Progenitor cell of endocrine pancreas (in vitro differentiated cells): ENCODE measurements around the gene TMEM231. TPM values are rescaled to one million over a fixed set of nuclear protein-coding genes. Genes with fewer than 3 reads are reported as not detected.

Source experiments
- DNase-seq: peaks from one replicate; pipeline ENCODE4 v3.0.0; 2021; ENCODE audit warnings: low spot score; ENCODE audit not compliant: unreplicated experiment
- H3K27ac Mint-ChIP-seq: 2 replicates; pipeline ENCODE4 v1.8.0; 2021; ENCODE audit warnings: mild to moderate bottlenecking, moderate library complexity, mixed read lengths
- H3K27me3 Mint-ChIP-seq: 2 replicates; pipeline ENCODE4 v1.8.0; 2021; ENCODE audit warnings: mixed read lengths
- H3K36me3 Mint-ChIP-seq: 2 replicates; pipeline ENCODE4 v1.8.0; 2022; ENCODE audit warnings: mixed read lengths; ENCODE audit not compliant: insufficient read depth
- H3K4me1 Mint-ChIP-seq: 2 replicates; pipeline ENCODE4 v1.8.0; 2021; ENCODE audit warnings: low read depth, mixed read lengths
- H3K4me3 Mint-ChIP-seq: 2 replicates; pipeline ENCODE4 v1.8.0; 2021; ENCODE audit warnings: low read depth, mild to moderate bottlenecking, moderate library complexity, mixed read lengths
- H3K9me3 Mint-ChIP-seq: 2 replicates; pipeline ENCODE4 v1.8.0; 2021; ENCODE audit warnings: low read depth, mixed read lengths
- total RNA-seq: library from RNA; stranded (reverse); gene quantifications from 2 replicates; pipeline ENCODE4 v1.2.1, GENCODE V29; 2021
- TF ChIP-seq, protein P1 (sequence below): fragments of 200-600 bp; sonication (generic); IDR thresholded peaks from one replicate; pipeline ENCODE4 v1.5.0; 2021; ENCODE audit warnings: antibody characterized with exemption, mild to moderate bottlenecking; ENCODE audit not compliant: unreplicated experiment

TMEM231 gene
- total RNA-seq, 1 donor from 2014 or later: 10.8 TPM

DNA sequence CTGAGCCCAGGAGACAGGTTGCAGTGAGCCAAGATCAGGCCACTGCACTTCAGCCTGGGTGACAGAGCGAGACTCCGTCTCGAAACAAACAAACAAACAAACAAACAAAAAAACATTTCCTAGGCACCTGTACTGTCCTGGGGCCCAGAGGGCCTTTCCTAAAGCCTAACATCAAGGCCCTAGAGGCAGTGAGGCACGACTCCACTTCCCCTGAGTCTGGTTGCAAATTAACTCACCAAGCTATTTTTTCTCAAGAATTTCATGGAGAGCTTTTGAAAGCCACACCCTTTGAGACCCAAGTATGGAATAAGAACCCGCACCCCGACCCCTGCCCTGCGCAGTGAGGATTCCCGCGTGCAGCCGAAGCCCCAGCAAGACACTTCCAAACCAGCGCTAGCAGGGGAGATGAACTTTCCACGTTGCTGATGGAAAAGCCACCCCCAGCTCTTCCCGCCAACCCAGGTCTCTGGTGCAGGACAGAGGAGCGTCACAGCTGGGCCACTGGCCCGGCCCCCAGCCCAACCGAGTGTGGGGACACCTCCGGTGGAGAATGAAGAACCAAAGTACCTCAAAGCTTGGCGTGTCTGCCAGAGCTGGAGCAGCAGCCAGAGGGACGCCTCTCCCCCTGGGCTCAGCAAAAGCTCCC is 21.4 kb downstream of the TMEM231 start:
- TF ChIP-seq, protein P1, sequence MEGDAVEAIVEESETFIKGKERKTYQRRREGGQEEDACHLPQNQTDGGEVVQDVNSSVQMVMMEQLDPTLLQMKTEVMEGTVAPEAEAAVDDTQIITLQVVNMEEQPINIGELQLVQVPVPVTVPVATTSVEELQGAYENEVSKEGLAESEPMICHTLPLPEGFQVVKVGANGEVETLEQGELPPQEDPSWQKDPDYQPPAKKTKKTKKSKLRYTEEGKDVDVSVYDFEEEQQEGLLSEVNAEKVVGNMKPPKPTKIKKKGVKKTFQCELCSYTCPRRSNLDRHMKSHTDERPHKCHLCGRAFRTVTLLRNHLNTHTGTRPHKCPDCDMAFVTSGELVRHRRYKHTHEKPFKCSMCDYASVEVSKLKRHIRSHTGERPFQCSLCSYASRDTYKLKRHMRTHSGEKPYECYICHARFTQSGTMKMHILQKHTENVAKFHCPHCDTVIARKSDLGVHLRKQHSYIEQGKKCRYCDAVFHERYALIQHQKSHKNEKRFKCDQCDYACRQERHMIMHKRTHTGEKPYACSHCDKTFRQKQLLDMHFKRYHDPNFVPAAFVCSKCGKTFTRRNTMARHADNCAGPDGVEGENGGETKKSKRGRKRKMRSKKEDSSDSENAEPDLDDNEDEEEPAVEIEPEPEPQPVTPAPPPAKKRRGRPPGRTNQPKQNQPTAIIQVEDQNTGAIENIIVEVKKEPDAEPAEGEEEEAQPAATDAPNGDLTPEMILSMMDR: no peak
- H3K27me3 Mint-ChIP-seq: peaks cover 2% of the 10 kb centered on the region
- H3K9me3 Mint-ChIP-seq: no peaks in the 10 kb centered on the region
- H3K36me3 Mint-ChIP-seq: no peaks in the 10 kb centered on the region
- DNase-seq: no peak
- no peak overlapping the region for H3K27ac Mint-ChIP-seq
- no peak overlapping the region for H3K4me3 Mint-ChIP-seq
- H3K4me1 Mint-ChIP-seq: no peaks in the 10 kb centered on the region

DNA sequence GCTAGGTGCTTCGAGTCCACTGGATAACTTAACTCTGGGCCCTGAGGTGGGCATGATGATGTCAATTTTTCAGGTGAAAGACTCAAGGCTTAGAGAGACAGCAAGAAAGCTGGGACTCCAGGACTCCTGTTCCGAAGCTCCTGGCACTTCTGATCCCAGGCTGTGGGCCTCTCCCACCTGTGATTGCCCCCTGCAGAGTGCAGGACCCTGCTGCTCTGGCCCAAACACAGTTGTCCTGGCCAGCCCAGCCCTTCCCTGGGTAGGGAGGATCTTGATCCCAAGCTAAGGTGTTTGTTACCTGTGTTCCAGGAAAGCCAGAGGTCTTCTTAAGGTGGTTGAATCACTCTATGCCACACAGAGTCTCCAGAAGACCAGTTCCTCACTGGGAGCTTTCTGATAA is 23.3 kb downstream of the TMEM231 start:
- Mint-ChIP-seq H3K27ac (no peak overlapping the region), H3K4me3 (no peak overlapping the region)

DNA sequence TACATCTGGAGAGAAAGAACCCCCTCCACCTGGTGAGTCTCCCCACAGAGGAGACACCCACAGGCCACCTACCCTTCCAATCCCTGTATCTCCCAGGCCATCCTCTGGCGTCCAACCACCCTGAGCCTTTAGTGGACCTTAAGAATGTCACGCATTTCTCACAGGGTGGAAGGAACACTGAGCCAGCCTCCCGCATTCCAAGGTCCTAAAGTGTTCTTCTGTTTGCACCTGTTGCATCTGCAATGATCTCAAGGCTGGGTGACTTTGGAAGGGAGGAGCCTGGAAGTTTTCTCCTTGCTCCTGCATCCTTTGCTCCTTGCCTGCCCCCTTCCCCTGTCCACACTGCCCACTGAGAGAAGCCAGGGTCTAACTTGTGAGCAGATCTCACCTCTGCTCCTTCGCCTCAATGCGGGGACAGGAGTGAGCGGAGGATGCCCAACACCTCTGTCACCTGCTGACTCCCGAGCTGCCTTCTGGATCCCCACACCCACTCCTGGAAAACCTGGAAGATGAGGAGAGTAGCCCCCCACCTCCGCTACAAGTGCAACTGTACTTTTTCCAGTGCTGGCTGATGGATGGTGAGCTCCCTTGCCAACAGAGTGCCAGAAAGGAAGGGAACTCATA is 23.8 kb downstream of the TMEM231 start:
- Mint-ChIP-seq H3K4me3 (no peak overlapping the region), H3K4me1 (peaks cover 2% of the 10 kb centered on the region), H3K9me3 (no peaks in the 10 kb centered on the region), H3K27me3 (peaks cover 2% of the 10 kb centered on the region), H3K36me3 (peaks cover 1% of the 10 kb centered on the region), H3K27ac (no peak overlapping the region)
- DNase-seq: no peak
- TF ChIP-seq, protein P1: no peak

More for the DNA sequence above, 23.3 kb downstream of the TMEM231 start:
- DNase-seq: no peak
- Mint-ChIP-seq H3K27me3 (peaks cover 2% of the 10 kb centered on the region), H3K4me1 (peaks cover 2% of the 10 kb centered on the region), H3K9me3 (no peaks in the 10 kb centered on the region), H3K36me3 (peaks cover 1% of the 10 kb centered on the region)
- TF ChIP-seq, protein P1: no peak

DNA sequence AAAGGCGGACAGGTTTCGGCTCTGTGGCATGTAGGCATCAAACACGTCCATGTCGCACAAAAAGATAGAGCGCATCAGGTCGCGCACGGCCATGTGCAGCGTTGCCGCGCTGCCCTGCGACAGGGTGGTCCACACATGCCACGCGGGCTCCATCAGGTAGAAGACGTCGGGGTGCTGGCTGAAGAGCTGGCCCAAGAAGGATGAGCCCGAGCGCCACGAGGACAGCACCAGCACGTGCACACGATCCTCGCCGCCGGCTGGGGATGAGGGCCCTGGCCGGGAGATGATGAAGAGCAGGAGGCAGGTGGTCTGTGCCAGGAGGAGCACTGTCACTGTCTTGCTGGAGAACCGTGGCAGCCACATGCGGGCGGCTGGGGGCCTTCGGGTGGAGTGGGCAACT is 26.1 kb downstream of the TMEM231 start:
- Mint-ChIP-seq H3K27me3 (peaks cover 2% of the 10 kb centered on the region), H3K36me3 (peaks cover 1% of the 10 kb centered on the region), H3K27ac (no peak overlapping the region), H3K4me1 (peaks cover 2% of the 10 kb centered on the region), H3K4me3 (no peak overlapping the region), H3K9me3 (no peaks in the 10 kb centered on the region)
- TF ChIP-seq, protein P1: no peak
- DNase-seq: no peak

DNA sequence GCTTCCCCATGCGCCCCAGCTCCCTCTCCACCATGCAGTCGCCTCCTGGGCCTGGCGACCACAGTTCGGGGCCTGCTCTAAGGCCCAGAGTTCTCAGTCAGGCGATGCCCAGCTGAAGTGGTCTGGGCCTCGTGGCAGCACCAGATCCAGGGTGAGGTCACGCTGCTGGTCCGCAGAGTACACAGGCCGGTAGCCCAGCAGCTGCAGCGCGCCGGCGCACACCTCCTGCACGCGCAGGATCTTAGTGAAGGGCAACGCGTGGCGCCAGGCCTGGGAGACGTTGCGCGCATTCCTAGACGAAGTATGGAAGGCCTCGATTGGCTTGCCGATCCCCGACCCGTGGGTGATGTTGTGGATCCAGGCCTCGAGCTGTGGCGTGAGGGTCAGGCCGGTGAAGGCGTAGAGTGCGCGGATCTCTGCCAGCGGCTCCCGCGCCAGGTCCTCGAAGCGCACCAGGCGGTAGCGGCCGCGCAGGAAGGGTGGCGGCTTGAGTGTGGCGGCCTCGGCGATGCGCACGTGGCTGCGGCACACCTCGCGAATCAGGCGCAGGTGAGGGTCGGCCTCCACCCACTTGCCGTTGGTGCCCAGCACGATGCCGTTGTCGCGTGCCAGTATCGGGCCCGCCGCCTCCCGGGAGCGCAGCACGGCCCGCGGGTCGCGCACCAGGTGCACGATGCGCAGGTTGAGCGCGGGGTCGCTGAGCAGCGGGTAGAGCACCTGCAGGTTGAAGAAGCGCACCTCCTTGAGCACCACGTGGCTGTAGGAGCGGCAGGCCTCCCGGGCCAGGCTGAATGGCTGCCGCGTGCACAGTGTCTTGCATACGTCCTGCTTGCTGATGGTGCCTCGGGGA is 26.8 kb downstream of the TMEM231 start:
- Mint-ChIP-seq H3K36me3 (peaks cover 1% of the 10 kb centered on the region), H3K27me3 (peaks cover 2% of the 10 kb centered on the region), H3K4me3 (no peak overlapping the region), H3K9me3 (no peaks in the 10 kb centered on the region), H3K27ac (no peak overlapping the region), H3K4me1 (peaks cover 2% of the 10 kb centered on the region)
- no peak for DNase-seq
- TF ChIP-seq, protein P1: no peak
